Lower leg skin (tissue), 3 donors: Measurements from ENCODE around the gene CDH22.

ENCODE experiments used
- POLR2A ChIP-seq, 2 donors: fragments of 450-650 bp; IDR thresholded peaks; one replicate each; pipeline ENCODE4 v1.6.1; 2016 to 2017; ENCODE audit warnings: antibody characterized with exemption in 2 of 2, mild to moderate bottlenecking in 1 of 2, moderate library complexity in 1 of 2
- TF ChIP-seq, protein P1 (sequence below), 3 donors: fragments of 450-650 bp; IDR thresholded peaks; one replicate each; pipeline ENCODE4 v1.5.1; 2016; ENCODE audit warnings: antibody characterized with exemption in 3 of 3, mild to moderate bottlenecking in 3 of 3, moderate library complexity in 2 of 3

DNA sequence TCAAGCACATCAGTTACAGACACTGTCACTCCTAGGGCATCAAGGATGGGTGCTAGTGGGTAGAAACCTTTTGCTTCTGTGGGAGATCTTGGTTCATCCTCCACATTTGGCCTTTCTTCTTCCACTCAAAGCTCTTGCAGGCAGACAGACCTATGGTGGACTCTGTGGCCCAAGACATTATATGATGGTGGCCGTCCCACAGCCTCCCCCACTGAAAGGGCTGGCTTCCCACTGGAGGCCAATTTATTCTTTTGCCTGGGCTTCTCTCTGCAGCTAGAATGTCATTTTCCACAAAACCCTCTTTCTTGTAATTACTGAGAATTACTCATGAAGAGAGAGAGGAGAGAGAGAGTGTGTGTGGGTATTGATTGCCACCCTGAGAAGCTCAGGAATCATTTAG is 146.4 kb downstream of the CDH22 start:
- TF ChIP-seq, protein P1, sequence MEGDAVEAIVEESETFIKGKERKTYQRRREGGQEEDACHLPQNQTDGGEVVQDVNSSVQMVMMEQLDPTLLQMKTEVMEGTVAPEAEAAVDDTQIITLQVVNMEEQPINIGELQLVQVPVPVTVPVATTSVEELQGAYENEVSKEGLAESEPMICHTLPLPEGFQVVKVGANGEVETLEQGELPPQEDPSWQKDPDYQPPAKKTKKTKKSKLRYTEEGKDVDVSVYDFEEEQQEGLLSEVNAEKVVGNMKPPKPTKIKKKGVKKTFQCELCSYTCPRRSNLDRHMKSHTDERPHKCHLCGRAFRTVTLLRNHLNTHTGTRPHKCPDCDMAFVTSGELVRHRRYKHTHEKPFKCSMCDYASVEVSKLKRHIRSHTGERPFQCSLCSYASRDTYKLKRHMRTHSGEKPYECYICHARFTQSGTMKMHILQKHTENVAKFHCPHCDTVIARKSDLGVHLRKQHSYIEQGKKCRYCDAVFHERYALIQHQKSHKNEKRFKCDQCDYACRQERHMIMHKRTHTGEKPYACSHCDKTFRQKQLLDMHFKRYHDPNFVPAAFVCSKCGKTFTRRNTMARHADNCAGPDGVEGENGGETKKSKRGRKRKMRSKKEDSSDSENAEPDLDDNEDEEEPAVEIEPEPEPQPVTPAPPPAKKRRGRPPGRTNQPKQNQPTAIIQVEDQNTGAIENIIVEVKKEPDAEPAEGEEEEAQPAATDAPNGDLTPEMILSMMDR (IDR thresholded peaks at IDR 0.05), result no peak
- TF ChIP-seq POLR2A (IDR thresholded peaks at IDR 0.05), result no peak
